Ovary (tissue), 9 donors: ENCODE data around the gene KIF5A. TPM values are rescaled to one million over a fixed set of nuclear protein-coding genes. Genes with fewer than 3 reads are reported as not detected.
"Not testable (repeated sequence)": the region's sequence is repeated elsewhere in the genome, so short reads cannot be mapped to it uniquely, and the experiment has no call there.

Source experiments
- DNase-seq, 5 donors: peaks; one replicate each; pipeline ENCODE4 v3.0.0-alpha.2; 2019 to 2020
- H3K27ac ChIP-seq, 2 donors: fragments of 200-600 bp; one replicate each; pipeline versions ENCODE4 v1.5.1 to v1.8.0; 2019 to 2022
- H3K27me3 ChIP-seq: fragments of 200-600 bp; one replicate; pipeline ENCODE4 v1.8.0; 2022
- H3K36me3 ChIP-seq: fragments of 200-600 bp; sonication (generic); one replicate; pipeline ENCODE4 v1.5.1; 2019
- H3K4me1 ChIP-seq: one replicate; pipeline ENCODE4 v1.8.1; 2013; ENCODE audit warnings: mild to moderate bottlenecking, moderate library complexity; ENCODE audit not compliant: insufficient read depth
- H3K4me3 ChIP-seq: fragments of 200-600 bp; sonication (generic); one replicate; pipeline ENCODE4 v1.5.1; 2017
- H3K9me3 ChIP-seq, 2 donors: fragments of 200-600 bp in 1 of 2; sonication (generic) in 1 of 2; one replicate each; pipeline versions ENCODE4 v1.5.1 to v1.8.1; 2013 to 2019; ENCODE audit warnings: mild to moderate bottlenecking in 1 of 2, moderate library complexity in 1 of 2
- CTCF ChIP-seq, 3 donors: fragments of 450-650 bp in 2 of 3; fragments of 200-600 bp in 1 of 3; IDR thresholded peaks; one replicate each; pipeline versions ENCODE4 v1.5.1 to v1.8.0; 2016 to 2022; ENCODE audit warnings: antibody characterized with exemption in 3 of 3, mild to moderate bottlenecking in 1 of 3
- EP300 ChIP-seq: sonication (generic); formaldehyde crosslinking; IDR thresholded peaks from one replicate; pipeline ENCODE4 v1.6.1; 2017; ENCODE audit warnings: antibody characterized with exemption
- POLR2A ChIP-seq: fragments of 450-650 bp; IDR thresholded peaks from one replicate; pipeline ENCODE4 v1.6.1; 2017; ENCODE audit warnings: antibody characterized with exemption, mild to moderate bottlenecking, moderate library complexity
- WGBS, 3 donors: extraction: QIAGEN DNeasy Blood & Tissue Kit in 1 of 3; methylation state at CpG; one replicate each; pipeline versions ENCODE4 v1.1.5 to v1.1.7; 2013 to 2017; 5-methylcytosine and 5-hydroxymethylcytosine counted together
- intact Hi-C, 4 donors: fragments of 100-400 bp; cut with DNase I; formaldehyde crosslinking; loops; one replicate each; pipeline versions ENCODE4 v1.11.0 to v1.15.1; 2022 to 2023
- polyA plus RNA-seq, 2 donors: library from polyadenylated mRNA; stranded (reverse); fragments of 200-250 nt in 1 of 2; fragments of 350-450 nt in 1 of 2; fragmentation: Illumina TruSeq in 1 of 2; extraction: RNeasy Lipid Tissue Mini Kit (QIAGEN cat#74804) in 1 of 2; gene quantifications; one replicate each; pipeline ENCODE4 v1.2.3, GENCODE V29; 2013 to 2014
- total RNA-seq, 7 donors: library from RNA; depleted of rRNA in 2 of 7; stranded (reverse); fragments of >200 nt in 2 of 7; fragmentation: NEBNext Ultra II Directional in 3 of 7; extraction: Animal tissue kit (Norgen Biotek cat#: 25700) in 3 of 7; gene quantifications; one replicate each; pipeline versions ENCODE4 v1.1.0 to v1.2.4, GENCODE V29; 2016 to 2023
- donor health status: DM: no; HTN: no; CAD: no; lungs with moderate emphysema.
- donor health status: DM: no; HTN: no; CAD: no.
- donor health status: Bipolar disorder and iron deficiency.
- donor health status: DM: yes; HTN: yes; CAD: no.
- donor health status: DM: no; HTN: no; CAD: no.
- donor health status: DM: yes; HTN: yes; CAD: no.

KIF5A gene
- total and polyA plus RNA-seq, 9 donors, result 0.08 to 0.48 (median 0.30) TPM; not detected in 1

- no peak for DNase-seq
- 68 to 78% (median 75%) methylated on average over 3 of the region's 3 CpGs for WGBS, 3 donors
- no peaks in the 10 kb centered on the region for H3K27me3 ChIP-seq
- H3K4me3 ChIP-seq, result no peak overlapping the region
- no peaks in the 10 kb centered on the region for H3K36me3 ChIP-seq
- peaks cover 6% of the 10 kb centered on the region for H3K4me1 ChIP-seq
- no peaks in the 10 kb centered on the region for H3K9me3 ChIP-seq
- TF ChIP-seq POLR2A, result no peak
- TF ChIP-seq CTCF (IDR thresholded peaks at IDR 0.05), result no peak
- no peak for TF ChIP-seq EP300
- no peak overlapping the region for H3K27ac ChIP-seq
- intact Hi-C loops, result no loop called here
These were observed 66.7 kb downstream of the KIF5A start for GRCh38 chr12:57616383-57617101.

GRCh38 chr12:57617942-57618341 is 68.1 kb downstream of the KIF5A start:
- Histone ChIP-seq H3K4me3 (no peak overlapping the region), H3K27me3 (no peaks in the 10 kb centered on the region), H3K36me3 (no peaks in the 10 kb centered on the region), H3K27ac (no peak overlapping the region), H3K4me1 (peaks cover 4% of the 10 kb centered on the region), H3K9me3 (no peaks in the 10 kb centered on the region)
- intact Hi-C loops, result no loop called here
- DNase-seq, result no peak
- no peak for TF ChIP-seq EP300
- no peak for TF ChIP-seq CTCF (IDR thresholded peaks at IDR 0.05)
- TF ChIP-seq POLR2A, result no peak
- 55 to 64% (median 63%) methylated on average over 11 of the region's 11 CpGs for WGBS, 3 donors

GRCh38 chr12:57618431-57618830 is 68.6 kb downstream of the KIF5A start:
- H3K4me1 ChIP-seq, DNase-seq, H3K4me3 ChIP-seq, intact Hi-C loops, H3K9me3 ChIP-seq, H3K27ac ChIP-seq, H3K27me3 ChIP-seq, H3K36me3 ChIP-seq: not testable (repeated sequence)
- 88 to 94% (median 88%) methylated on average over 6 of the region's 6 CpGs for WGBS, 3 donors

- H3K4me1 ChIP-seq, result peaks cover 4% of the 10 kb centered on the region
- DNase-seq, result no peak
- no peak overlapping the region for H3K4me3 ChIP-seq
- H3K36me3 ChIP-seq, result no peaks in the 10 kb centered on the region
- H3K9me3 ChIP-seq, result no peaks in the 10 kb centered on the region
- H3K27me3 ChIP-seq, result no peaks in the 10 kb centered on the region
- intact Hi-C loops, result no loop called here
- TF ChIP-seq POLR2A (no peak), EP300 (no peak), CTCF (IDR thresholded peaks at IDR 0.05) (no peak)
- 80 to 82% (median 81%) methylated on average over 16 of the region's 16 CpGs for WGBS, 3 donors
- H3K27ac ChIP-seq, result no peak overlapping the region
These were observed 69.2 kb downstream of the KIF5A start for GRCh38 chr12:57618966-57619433.
